Measurements from ENCODE around the gene FOXD2. TPM values are rescaled to one million over a fixed set of nuclear protein-coding genes. Genes with fewer than 3 reads are reported as not detected.
A peak's percentile ranks its signal among the peaks of the same experiment; 100 is the strongest.

The FOXD2 gene
- polyA plus RNA-seq, 3 donors: 4.8 to 6.1 (median 5.3) TPM

GRCh38 chr1:47459253-47459788 lies 21.5 kb downstream of the FOXD2 start:
- DNase-seq (ENCODE audit: low read depth in 3 of 3, low spot score in 2 of 3): no peak

- no peak for DNase-seq (ENCODE audit: low read depth in 3 of 3, low spot score in 2 of 3)
Measured at GRCh38 chr1:47460040-47460439, 22.2 kb downstream of the FOXD2 start.

- DNase-seq (ENCODE audit: low read depth in 3 of 3, low spot score in 2 of 3): no peak
Measured at GRCh38 chr1:47460456-47460855, 22.6 kb downstream of the FOXD2 start.

- DNase-seq (ENCODE audit: low read depth in 3 of 3, low spot score in 2 of 3): no peak
Measured at GRCh38 chr1:47465605-47466004, 27.8 kb downstream of the FOXD2 start.

- DNase-seq (ENCODE audit: low read depth in 3 of 3, low spot score in 2 of 3): no peak
Measured at GRCh38 chr1:47468709-47469389, 31.0 kb downstream of the FOXD2 start.

GRCh38 chr1:47469390-47469759 lies 31.5 kb downstream of the FOXD2 start:
- DNase-seq (ENCODE audit: low read depth in 3 of 3, low spot score in 2 of 3): no peak

- DNase-seq (ENCODE audit: low read depth in 3 of 3, low spot score in 2 of 3): no peak
Measured at GRCh38 chr1:47469910-47470309, 32.1 kb downstream of the FOXD2 start.

- no peak for DNase-seq (ENCODE audit: low read depth in 3 of 3, low spot score in 2 of 3)
Measured at GRCh38 chr1:47471163-47471562, 33.3 kb downstream of the FOXD2 start.

GRCh38 chr1:47474278-47475193 lies 36.7 kb downstream of the FOXD2 start:
- no peak for DNase-seq (ENCODE audit: low read depth in 3 of 3, low spot score in 2 of 3)

GRCh38 chr1:47477595-47478080 lies 39.8 kb downstream of the FOXD2 start:
- no peak for DNase-seq (ENCODE audit: low read depth in 3 of 3, low spot score in 2 of 3)

- peak in 1 of 3 donors; percentile 44 for DNase-seq (ENCODE audit: low read depth in 3 of 3, low spot score in 2 of 3)
Measured at GRCh38 chr1:47478090-47478489, 40.2 kb downstream of the FOXD2 start.

- DNase-seq (ENCODE audit: low read depth in 3 of 3, low spot score in 2 of 3): no peak
Measured at GRCh38 chr1:47479664-47480063, 41.8 kb downstream of the FOXD2 start.

GRCh38 chr1:47481936-47482335 lies 44.1 kb downstream of the FOXD2 start:
- DNase-seq (ENCODE audit: low read depth in 3 of 3, low spot score in 2 of 3): no peak

- no peak for DNase-seq (ENCODE audit: low read depth in 3 of 3, low spot score in 2 of 3)
Measured at GRCh38 chr1:47482786-47483185, 44.9 kb downstream of the FOXD2 start.

GRCh38 chr1:47483651-47484050 lies 45.8 kb downstream of the FOXD2 start:
- no peak for DNase-seq (ENCODE audit: low read depth in 3 of 3, low spot score in 2 of 3)

- DNase-seq (ENCODE audit: low read depth in 3 of 3, low spot score in 2 of 3): no peak
Measured at GRCh38 chr1:47485817-47486216, 48.0 kb downstream of the FOXD2 start.

GRCh38 chr1:47487332-47487731 lies 49.5 kb downstream of the FOXD2 start:
- no peak for DNase-seq (ENCODE audit: low read depth in 3 of 3, low spot score in 2 of 3)

GRCh38 chr1:47487850-47488450 lies 50.1 kb downstream of the FOXD2 start:
- DNase-seq (ENCODE audit: low read depth in 3 of 3, low spot score in 2 of 3): no peak

All from right renal cortex interstitium (tissue), 3 donors.